Stimulated activated CD4-positive, alpha-beta T cell treated with anti-CD3 and anti-CD28 coated beads, Interleukin-12 subunit alpha, Interleukin-12 subunit beta, amount 100 ng/mL, for 48 hours (primary cell): Measurements from ENCODE around the gene POLR3B.

ENCODE experiments used
- DNase-seq, 3 donors: peaks; one replicate each; pipeline ENCODE4 v3.0.0-alpha.2; 2020; ENCODE audit warnings: low read depth in 2 of 3, low spot score in 1 of 3

The POLR3B gene

DNA sequence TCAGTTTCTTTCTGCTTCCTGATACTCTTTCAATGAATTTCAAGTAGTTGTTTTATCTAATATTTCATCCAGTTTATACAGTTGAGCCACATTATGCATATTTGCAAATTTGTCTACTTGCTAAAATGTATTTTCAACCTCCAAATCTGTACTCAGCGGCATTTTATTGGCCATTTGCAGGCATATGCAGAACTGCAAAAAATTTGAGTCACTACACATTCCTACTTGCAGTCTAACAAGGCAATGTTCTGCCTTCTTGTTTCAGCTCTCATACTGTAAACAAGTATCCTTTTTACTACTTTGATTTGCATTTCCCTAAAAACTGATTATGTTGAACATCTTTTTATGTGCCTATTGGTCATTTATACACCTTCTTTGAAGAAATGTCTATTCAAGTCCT, 55.0 kb downstream of the POLR3B start:
- no peak for DNase-seq

DNA sequence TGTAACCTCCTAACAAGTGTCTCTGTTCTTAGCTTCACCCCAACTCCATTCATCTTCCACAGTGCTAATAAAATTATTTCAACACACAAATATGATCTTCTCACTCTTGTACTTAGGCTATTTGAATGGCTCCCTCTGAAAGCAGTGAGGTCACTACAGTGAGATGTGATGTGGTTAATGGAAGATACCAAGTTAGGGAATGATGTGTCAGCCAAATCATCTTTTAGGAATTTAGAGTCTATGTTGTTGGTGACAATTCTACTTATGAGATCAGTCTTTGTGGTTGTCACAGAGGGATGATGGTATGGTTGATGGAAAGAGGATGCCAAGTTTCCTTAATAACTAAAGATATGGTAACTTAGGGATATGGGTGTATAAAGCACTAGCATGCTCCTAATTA, 57.6 kb downstream of the POLR3B start:
- DNase-seq, result no peak

DNA sequence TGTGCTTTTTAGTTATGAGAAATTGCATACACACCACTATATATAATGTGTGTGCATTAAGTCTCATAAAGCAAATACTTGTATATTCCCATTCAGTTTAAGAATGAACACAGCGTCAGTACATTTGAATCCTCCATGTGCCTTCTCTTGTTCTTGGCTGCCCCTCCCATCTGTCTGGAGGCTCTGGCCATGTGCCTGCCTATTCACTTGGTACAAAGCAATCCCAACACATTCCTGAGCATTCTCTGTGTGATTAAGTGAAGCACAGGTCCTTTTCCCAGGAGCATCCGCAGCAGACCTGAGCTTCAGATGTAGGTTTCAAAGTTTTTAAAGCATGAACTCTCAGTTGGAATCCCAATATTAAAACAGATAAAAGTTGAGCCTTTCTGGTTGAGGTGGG, 58.7 kb downstream of the POLR3B start:
- no peak for DNase-seq

DNA sequence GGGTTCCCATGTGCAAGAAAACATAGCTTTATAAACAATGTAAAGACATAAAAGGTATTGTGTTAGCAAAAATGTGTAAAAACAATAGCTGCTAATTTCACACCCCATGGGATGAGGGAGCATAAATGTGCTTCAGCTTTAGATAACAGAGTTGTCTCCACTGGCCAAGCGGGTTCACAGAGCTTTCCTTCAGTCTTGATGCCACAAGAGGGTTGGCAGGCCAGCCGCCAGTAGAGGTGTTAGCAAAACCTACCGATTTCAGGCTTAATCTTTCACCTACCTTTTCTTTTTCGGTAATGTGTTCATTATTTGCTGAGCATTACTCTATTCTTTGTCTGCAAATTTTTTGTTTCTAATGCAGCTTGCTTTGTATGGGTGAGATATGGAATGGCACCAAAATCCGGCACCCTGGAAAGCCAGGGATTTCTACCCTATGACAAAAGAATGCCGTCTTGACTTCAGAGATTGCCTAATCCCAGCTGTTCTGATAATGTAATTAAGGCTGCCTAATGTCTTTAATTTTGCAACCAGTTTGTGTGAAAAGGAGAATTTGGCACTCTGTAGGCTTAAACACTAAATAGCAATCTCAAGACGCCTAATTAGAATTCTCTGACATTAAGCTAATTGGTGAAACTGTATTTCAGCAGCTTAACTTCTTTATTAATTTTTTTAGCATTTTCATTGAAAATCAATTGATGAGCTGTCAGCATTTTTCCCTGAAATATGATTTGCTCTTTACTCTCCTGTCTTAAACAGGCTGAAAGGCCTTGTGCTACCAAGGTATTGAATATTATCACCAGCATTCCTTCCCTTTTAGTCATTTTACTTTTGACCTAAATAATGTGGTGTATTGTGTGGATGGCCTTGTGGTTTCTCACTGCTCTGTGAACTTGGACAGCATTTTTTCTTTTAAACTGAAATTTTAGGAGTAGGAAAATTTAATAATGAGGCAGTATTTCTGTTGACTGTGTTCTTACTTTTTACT, 60.7 kb downstream of the POLR3B start:
- DNase-seq, result no peak

DNA sequence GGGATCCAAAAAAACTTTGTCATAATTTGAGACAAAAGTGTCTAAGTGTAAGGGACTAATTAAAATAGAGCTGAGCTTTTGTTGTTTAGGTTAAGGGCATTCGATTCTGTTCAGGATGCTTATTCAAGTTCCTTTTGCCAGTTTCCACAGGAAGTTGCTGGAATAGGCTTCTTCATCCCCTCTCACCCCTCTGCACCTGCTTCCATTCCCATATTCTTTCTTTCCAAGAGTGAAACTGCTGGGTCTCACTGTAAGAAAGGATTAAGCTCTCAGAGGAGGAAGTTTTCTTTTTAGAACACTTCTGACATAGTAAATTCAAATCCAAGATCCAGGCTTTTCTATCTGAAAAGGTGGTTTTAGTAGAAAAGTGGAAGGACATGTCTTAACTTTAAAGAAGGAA, 61.4 kb downstream of the POLR3B start:
- DNase-seq, result no peak

DNA sequence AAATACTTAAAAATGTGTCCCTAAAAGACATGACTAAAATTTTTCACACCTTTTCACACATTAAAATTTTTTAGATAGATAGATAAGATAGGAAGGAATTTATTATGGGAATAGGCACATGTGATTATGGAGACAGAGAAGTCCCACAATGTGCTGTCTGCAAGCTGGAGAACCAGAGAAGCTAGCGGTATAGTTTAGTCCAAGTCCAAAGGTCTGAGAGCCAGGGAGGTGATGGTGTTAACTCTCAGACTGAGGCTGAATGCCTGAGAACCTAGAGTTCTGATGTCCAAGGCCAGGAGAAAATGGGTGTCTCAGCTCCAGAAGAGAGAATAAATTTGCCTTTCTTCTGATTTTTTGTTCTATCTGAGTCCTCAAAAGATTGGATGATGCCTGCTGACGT, 65.7 kb downstream of the POLR3B start:
- no peak for DNase-seq

DNA sequence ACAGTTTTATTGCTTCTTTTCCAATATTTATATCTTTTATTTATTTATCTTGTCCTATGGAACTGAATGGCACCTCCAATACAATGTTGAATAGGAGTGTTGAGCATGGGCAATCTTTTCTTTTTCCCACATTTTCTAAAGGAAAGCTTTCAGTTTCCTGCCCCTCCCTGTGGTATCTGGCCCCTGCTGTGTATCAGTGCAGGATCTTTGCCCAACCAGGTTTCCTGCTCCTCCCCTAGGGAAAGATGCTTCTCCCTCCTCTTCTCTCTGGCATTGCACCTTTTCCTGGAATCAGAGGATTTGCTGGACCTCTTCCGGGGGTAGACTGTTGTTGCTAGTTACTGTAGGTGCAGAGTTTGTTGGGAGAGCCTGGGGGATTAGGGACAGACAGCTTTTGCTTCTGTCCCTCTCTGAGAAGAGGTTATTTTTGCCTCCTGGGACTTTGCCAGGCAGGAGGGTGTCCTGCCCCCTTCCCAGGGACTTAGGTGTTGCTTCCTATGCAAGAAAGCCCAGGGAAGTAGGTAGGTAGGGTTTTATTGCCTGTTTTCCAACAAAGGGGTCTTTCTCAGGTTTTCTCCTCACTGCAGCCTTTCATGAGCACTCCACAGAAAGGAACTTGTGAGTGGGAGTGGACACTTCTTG, 67.6 kb downstream of the POLR3B start:
- DNase-seq, result no peak

DNA sequence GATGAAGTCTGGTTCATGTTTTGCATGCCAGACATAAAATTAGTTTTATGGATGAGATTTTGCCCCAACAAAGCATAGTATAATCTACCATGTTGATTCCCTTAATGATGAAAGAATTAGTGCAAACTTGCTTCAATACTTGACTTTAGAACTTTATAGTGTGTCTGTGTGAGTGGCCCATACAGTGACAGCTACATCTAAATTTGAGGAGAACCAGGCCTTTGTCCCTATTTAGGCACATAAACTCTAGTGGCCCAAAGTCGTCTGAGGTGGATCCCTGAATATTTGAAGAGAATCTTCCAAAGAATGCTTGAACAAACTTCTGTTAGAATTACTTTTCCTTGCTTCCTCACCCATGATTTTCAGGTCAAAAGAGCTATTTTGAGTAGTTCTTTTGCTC, 70.4 kb downstream of the POLR3B start:
- DNase-seq, result no peak

DNA sequence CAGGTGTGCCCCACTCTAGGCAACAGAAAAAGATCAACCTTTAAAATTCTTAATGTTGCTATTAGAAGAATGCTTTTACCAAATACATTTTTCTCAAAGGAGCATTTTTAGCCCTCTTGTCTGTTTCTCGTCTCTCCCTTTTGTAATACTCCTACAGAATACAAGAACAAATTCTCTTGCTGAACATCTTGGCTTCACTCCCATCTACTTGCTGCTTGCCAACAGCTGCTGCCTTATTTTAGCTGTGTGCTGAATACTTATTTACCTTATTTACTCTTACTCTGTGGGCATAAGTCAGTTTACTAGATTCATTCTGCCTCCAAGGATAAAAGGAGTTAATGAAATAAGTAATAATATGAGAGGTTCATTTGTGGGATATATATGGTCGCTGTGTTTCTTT, 70.8 kb downstream of the POLR3B start:
- DNase-seq, result no peak

DNA sequence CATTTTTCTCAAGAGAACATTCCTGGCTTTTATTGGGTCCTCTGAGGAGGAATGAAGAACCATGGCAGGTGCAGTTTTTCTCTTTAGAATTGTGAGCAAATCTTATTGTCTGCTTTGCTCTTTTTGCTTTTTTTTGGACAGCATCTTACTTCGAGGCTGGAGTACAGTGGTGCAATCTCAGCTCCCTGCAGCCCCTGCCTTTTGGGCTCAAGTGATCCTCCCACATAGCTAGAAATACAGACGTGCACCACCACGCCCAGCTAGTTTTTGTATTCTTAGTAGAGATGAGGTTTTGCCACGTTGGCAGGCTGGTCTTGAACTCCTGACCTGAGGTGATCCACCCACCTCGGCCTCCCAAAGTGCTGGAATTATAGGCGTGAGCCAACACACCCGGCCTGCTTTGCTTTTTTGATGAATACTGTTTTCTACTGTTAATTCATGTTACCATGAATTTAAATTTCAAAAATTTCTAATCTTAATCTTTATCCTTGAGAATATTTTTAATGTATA, 71.5 kb downstream of the POLR3B start:
- no peak for DNase-seq

DNA sequence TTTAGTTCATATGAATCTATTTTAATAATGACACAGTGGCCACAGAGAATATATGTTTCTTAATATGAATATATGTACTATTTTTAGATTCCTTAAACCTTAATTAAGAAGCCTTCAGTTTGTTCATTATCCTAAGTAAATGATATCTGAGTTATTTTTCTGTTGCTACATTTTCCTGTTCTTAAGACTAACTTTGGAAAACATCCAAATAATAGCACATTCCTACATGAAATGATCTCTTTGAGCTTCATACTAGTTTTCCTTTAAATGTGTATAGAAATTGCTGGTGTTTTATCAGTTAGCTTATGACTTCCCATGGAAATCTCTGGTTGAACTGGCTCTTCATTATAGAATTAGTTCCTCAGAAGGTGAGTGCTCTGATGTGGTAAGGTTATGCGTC, 72.1 kb downstream of the POLR3B start:
- DNase-seq, result no peak

DNA sequence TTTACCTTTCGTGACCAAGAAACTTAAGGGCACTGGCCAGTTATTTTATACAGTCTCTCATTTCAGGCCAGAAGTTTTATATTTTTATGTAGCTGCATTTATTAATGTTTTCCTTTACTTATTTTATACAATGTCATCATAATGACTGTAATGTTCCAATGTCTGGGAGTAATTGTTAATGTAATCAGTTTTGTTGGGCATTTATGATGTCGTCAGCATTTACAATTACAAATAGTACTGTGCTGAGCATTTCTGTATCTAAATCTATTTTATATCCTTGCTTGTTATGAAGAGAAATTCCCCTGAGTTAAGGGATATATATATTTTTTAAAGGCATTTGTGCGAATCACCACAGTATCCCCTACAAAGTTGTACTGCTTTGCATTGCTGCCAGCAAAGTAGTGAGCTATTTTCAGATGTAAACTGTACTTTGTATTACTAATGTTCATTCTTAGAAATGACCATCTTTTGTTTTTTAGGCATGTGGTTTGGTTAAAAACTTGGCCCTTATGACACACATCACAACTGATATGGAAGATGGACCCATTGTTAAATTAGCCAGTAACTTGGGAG, 74.4 kb downstream of the POLR3B start:
- DNase-seq, result no peak

DNA sequence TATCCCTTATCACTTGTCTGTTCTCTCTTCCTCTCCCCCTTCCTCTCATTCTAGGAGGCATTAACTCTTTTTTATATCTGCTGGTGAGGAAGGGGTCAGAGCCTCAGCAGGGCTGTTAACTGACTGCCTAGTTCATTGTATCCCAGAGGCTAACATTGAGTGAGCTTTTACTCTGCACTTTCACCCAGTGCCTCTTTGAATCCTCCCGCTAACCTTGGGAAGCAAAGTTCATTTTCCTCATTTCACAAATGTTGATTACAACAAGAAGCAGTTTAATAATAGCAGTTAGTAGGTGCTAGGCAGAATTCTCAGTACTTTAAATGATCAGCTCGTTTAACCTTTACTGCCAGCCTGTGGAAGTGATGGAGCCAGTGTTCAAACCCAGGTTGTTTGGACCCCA, 75.5 kb downstream of the POLR3B start:
- DNase-seq, result no peak

DNA sequence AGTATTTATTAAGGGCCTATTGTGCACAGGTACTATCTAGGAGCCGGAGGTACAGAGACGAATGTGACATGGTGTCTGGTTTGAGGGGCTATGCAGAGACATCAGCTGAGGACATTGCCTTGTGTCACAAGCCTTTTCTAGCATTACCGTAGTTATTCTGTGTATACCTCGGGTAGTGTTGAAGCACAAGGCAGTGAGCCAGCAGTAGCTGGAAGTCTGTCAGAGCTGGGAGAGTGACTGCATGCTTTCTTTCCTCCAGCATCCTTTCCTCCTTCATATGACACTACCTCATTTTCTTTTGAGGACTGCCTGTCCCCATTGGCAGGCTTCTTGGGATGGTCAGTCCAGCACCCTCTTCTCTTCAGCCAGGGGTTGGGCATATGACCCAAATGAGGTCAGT, 77.0 kb downstream of the POLR3B start:
- no peak for DNase-seq

DNA sequence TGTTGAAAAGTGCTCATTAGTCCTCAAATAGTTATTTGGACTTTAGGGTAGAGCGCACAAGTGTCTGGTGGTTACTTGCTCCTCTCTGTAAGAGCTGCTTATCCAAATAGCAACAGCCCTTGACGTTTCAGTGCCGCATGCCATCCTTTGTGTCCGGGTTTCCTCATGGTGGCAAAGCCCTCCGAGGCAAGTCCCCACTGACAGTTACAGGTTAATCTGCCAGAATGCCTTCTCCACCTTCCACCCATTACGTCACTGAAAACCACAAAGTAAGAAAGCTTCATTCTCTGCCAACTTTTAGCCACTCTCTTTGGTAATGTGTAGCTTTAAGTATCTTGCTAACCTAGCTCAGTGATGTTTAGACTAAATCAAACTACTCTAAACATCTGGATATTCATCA, 78.6 kb downstream of the POLR3B start:
- no peak for DNase-seq

DNA sequence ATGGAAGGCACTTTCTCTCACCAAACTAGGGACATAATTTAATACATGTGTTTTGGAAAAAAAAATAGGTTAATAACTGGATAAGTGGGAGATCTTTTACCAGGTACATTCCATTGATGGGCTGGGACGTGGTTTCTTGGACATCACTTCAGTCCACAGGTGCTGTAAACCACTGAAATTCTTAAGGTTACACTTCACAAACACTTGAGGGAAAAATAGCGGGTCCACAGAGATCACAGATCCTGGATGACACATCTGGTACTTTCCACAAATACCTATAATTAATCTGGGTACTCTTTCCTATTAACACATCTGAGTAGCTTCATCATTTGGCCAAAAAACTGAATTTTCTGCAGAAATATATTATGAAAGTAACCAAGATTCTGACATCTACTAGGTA, 85.0 kb downstream of the POLR3B start:
- DNase-seq, result no peak

DNA sequence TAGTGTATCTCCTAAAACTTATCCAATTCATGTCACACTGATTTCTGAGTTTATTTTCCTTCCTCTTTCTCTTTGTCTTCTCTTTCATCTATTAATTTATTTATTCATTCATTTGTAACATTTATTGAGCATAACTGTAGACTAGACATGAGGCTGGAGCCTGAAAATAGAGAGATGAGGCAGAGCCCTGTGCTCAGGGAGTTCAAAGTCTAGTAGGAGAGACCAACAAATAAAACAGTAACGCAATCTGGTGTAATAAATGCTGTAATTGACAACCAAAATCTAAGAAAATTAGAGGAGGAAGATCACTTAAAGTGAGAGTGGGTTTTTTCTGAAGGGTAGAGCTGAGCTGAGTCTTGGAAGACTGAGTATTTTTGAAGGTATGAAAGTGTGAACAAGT, 87.5 kb downstream of the POLR3B start:
- no peak for DNase-seq

DNA sequence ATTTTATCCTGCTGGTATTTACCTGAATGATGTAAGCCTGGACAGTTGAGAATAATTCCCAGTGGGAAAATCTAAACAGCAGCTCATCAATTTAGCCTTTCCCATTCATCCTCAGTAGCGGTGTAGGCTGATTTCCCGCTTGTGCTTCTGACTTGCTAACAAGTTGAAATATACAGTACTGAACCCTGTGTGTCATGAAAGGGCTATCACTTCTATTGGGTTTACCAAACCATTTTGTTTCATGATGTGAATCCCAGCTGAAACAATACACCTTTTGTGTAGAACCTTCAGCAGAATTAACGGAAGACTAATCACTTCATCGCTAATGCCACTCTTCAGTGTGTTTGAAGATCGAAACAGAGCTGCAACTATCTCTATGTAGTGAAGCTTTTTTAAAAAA, 88.4 kb downstream of the POLR3B start:
- no peak for DNase-seq

DNA sequence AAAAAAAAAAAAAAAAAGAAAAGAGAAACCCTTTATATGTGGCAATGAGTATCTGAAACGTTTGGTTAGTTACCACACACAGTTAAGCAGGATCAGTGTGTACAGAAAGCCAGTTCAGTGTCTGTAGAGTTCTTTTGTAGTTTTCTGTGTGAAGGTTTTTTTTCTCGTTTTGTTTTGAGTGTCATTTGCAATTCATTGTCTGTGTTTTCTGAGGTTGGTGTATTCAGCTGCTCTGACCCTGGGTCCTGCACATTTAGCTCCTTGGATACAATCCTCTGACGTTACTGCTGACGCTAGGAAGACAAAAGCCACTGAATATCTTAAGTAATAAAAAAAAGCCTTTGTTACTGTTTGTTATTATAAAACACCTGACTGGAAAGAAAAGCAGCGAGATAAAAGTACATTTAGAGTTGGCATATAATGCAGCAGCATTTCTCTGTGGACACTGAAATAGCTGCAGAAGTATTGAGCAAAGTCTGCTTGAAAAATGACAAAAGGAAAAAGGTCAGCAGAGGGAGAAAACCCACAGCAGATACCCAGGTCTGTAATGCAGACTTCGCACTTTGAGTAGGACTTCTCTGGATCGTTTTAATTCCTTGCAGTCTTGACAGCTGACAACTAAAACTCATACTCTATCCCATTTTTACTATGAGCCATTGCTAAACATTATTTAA, 89.0 kb downstream of the POLR3B start:
- no peak for DNase-seq

DNA sequence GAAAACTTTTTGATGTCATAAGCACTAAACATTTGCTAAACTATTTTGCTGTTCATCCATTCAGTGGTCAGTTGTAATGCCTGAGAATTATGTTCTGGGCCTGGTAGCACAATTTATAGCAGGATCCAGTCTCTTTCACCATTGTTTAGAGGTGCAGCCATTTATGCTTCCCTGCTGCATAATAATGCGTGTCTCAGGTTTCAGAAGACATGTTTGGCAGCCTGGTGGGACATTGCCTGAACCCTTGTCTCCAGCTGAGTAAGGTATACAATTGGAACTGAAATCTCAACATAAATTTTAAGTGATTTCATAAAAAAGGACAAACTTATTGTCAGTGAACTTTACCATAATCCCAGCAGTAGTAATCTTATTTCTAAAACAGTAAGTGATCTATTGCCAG, 94.8 kb downstream of the POLR3B start:
- DNase-seq, result no peak

DNA sequence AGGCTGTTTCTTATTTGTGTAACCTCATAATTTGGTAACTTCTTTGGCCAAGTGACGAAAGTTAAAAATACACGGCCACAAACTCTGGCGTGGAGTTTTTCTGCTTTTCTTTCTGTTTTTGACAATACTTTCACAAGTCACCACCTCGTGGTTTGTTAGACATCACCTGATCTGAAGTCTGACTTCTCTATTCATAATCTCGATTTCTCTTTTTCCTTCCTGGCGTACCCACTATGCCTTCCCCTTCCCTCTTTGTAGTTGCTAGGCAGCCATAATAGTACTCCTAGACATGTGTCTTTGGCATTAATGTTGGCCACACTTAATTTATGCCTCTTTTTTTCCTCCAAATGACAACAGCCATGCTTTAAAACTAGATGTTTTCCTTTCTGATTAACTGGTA, 97.6 kb downstream of the POLR3B start:
- no peak for DNase-seq

DNA sequence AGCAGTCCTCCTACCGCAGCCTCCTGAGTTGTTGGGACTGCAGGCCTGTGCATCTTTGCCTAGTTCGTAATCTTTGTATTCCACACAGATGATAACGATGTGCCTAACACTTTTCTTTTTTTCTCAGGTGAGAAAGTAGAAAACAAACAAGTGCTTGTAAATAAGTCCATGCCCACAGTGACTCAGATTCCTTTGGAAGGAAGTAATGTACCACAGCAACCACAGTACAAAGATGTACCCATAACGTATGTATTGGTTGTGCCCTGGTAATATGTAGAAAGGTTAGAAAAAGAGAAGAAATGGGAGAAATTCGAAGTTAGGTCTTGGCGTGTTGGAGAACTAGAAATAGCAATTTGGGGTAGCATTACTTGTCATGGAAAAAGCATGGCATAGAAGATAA, 101.6 kb downstream of the POLR3B start:
- DNase-seq, result no peak
